ENCODE data around the gene CYTIP. TPM values are rescaled to one million over a fixed set of nuclear protein-coding genes. Genes with fewer than 3 reads are reported as not detected.

Gene CYTIP
- polyA plus RNA-seq, 3 donors, result 61.9 to 188 (median 83.5) TPM

- Mint-ChIP-seq H3K27me3 (ENCODE audit: low read depth in 3 of 3) (no peaks in the 10 kb centered on the region), H3K4me3 (no peak overlapping the region)
- intact Hi-C loops (cut with micrococcal nuclease), result no loop called here
These were observed 76.2 kb downstream of the CYTIP start for GRCh38 chr2:157367704-157368103.

More at GRCh38 chr2:157367704-157368103, 76.2 kb downstream of the CYTIP start:
- Histone ChIP-seq H3K79me2 (ENCODE audit: insufficient read depth, low read length) (no peaks in the 10 kb centered on the region), H3K4me2 (replicated peaks; ENCODE audit: extremely low read depth, low read length, poor library complexity, severe bottlenecking) (no peak overlapping the region), H3K4me1 (ENCODE audit: control insufficient read depth in 1 of 2, insufficient read depth in 2 of 2, low read length in 2 of 2) (no peaks in the 10 kb centered on the region), H3K9me3 (replicated peaks in 1 of 2; ENCODE audit: control insufficient read depth in 1 of 2, insufficient read depth in 1 of 2, low read length in 2 of 2) (no peaks in the 10 kb centered on the region), H2AFZ (ENCODE audit: insufficient read depth, low read depth, low read length, poor library complexity, severe bottlenecking) (no peak overlapping the region), H3K9ac (ENCODE audit: insufficient read depth, low read length, poor library complexity, severe bottlenecking) (no peak overlapping the region), H3K36me3 (replicated peaks in 1 of 2; ENCODE audit: control insufficient read depth in 1 of 2, insufficient read depth in 2 of 2, low read length in 2 of 2) (no peaks in the 10 kb centered on the region), H3K27me3 (ENCODE audit: control insufficient read depth in 2 of 2, insufficient read depth in 2 of 2, low read length in 2 of 2) (no peaks in the 10 kb centered on the region), H4K20me1 (ENCODE audit: insufficient read depth, low read length) (no peaks in the 10 kb centered on the region), H3K4me3 (replicated peaks in 1 of 3; ENCODE audit: low read depth in 2 of 3, low read length in 3 of 3) (no peak overlapping the region), H3K27ac (ENCODE audit: low read depth in 1 of 2, low read length in 2 of 2) (no peak overlapping the region)
- no peak for TF ChIP-seq CTCF (IDR thresholded peaks at IDR 0.05)
- Mint-ChIP-seq H3K27ac (no peak overlapping the region), H3K9me3 (peaks cover 0 to 7% (median 3%) of the 10 kb centered on the region in 7 donors), H3K4me1 (peaks cover 3% of the 10 kb centered on the region), H3K36me3 (no peaks in the 10 kb centered on the region)
- no peak for DNase-seq
- WGBS (ENCODE audit: insufficient coverage), result no CpG with 5 or more reads among the region's 1 CpG

Other genes starting within 250 kb of the CYTIP start
- not detected for gene GALNT5, start 186.4 kb downstream of the CYTIP start, polyA plus RNA-seq
- gene ERMN, start 118.3 kb downstream of the CYTIP start, polyA plus RNA-seq, result 1 to 10 TPM in 1 of 3 donors, under 1 TPM in 1, not detected in 1; 0.19 to 3.9 TPM
- under 1 TPM in 1 of 3 donors, not detected in 2; 0.05 TPM for gene ACVR1C, start 184.8 kb upstream of the CYTIP start, polyA plus RNA-seq